Gastrocnemius medialis (tissue), 4 donors: ENCODE results near the gene NKX2-2. TPM values are rescaled to one million over a fixed set of nuclear protein-coding genes. Genes with fewer than 3 reads are reported as not detected.
A peak's percentile ranks its signal among the peaks of the same experiment; 100 is the strongest.

Experiments used
- ATAC-seq, 2 donors: fragments of 150-250 bp; one replicate each; pipeline ENCODE4 v1.9.1; 2016
- DNase-seq, 2 donors: peaks; one replicate each; pipeline ENCODE4 v3.0.0-alpha.2; 2019
- H3K27ac ChIP-seq, 4 donors: fragments of 200-600 bp; sonication (generic); 1 replicate in 1 of 4; 2 replicates in 3 of 4; pipeline ENCODE4 v1.5.1; 2016 to 2018; ENCODE audit warnings: mild to moderate bottlenecking in 2 of 4, moderate library complexity in 1 of 4
- H3K27me3 ChIP-seq, 3 donors: fragments of 200-600 bp; sonication (generic) in 2 of 3; 1 replicate in 1 of 3; 2 replicates in 2 of 3; pipeline versions ENCODE4 v1.5.1 to v1.6.0; 2016 to 2019; ENCODE audit warnings: mild to moderate bottlenecking in 1 of 3, moderate library complexity in 1 of 3
- H3K36me3 ChIP-seq, 2 donors: fragments of 200-600 bp; sonication (generic) in 1 of 2; one replicate each; pipeline ENCODE4 v1.5.1; 2017 to 2018
- H3K4me1 ChIP-seq, 2 donors: fragments of 200-600 bp; sonication (generic) in 1 of 2; one replicate each; pipeline ENCODE4 v1.5.1; 2016 to 2017; ENCODE audit warnings: mild to moderate bottlenecking in 2 of 2
- H3K4me3 ChIP-seq, 4 donors: fragments of 200-600 bp; sonication (generic) in 3 of 4; 1 replicate in 1 of 4; 2 replicates in 3 of 4; pipeline ENCODE4 v1.5.1; 2016 to 2019; ENCODE audit warnings: mild to moderate bottlenecking in 2 of 4
- H3K9me3 ChIP-seq, 3 donors: fragments of 200-600 bp; sonication (generic) in 2 of 3; 1 replicate in 1 of 3; 2 replicates in 2 of 3; pipeline ENCODE4 v1.5.1; 2016 to 2019
- CTCF ChIP-seq, 5 experiments: fragments of 450-650 bp in 3 of 5; fragments of 200-600 bp in 2 of 5; sonication (generic) in 2 of 5; IDR thresholded peaks in 4 of 5; conservative IDR thresholded peaks in 1 of 5; 1 replicate in 4 of 5; 2 replicates in 1 of 5; pipeline ENCODE4 v1.5.1; 2016 to 2019; ENCODE audit warnings: antibody characterized with exemption in 5 of 5, mild to moderate bottlenecking in 3 of 5, moderate library complexity in 3 of 5
- POLR2A ChIP-seq, 2 donors: fragments of 450-650 bp; IDR thresholded peaks; one replicate each; pipeline ENCODE4 v1.6.1; 2017; ENCODE audit warnings: antibody characterized with exemption in 2 of 2, mild to moderate bottlenecking in 2 of 2, moderate library complexity in 2 of 2
- in situ Hi-C, 4 donors: fragments of 200-750 bp; cut with MboI; loops; one replicate each; pipeline versions ENCODE4 v1.15.0 to v1.8.0; 2017; ENCODE audit warnings: low sequenced_read_pairs in 4 of 4
- intact Hi-C: fragments of 100-400 bp; cut with DNase I; formaldehyde crosslinking; loops from one replicate; pipeline ENCODE4 v1.15.1; 2023; ENCODE audit warnings: low total_unique reads
- total RNA-seq, 4 donors: library from RNA; depleted of rRNA; stranded (reverse); fragments of >200 nt; gene quantifications; one replicate each; pipeline versions ENCODE4 v1.1.0 to v1.2.3, GENCODE V29; 2016

NKX2-2 gene
- total RNA-seq, 4 donors from 2014 or later: not detected

DNA sequence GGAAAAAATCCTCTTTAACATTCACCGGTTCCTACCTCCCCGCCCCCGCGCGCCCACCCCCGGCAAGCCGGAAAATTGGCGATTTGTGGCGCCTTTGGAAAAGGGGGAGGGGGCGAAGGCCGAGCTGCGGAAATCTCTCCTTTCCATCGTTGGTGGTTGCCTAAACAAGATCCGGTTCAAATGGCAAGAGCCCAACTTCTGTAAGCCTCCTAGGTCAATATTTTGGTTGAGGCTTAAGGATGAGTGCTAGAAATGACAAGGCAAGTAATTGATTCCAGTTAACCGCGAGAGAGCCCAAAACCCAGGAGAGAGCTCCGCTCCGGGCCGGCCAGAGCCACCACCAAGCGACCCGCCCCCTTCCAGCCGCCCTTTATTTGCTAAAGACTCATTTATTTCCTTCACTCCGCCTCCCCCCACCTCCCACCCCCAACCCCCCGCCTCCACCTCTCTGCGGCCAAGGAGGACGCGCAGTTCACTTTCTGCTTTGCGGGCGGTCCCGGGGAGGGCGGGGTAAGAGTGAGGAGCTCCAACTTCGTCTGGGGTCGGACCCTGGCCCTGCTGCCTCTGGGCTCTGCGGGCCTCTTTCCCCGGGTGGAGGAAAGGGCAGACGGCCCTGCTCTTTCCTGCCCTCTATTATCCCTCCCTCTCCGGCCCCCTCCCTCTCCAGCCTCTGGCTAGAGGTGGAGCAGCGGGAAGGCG, 838 bp upstream of the NKX2-2 start:
- Histone ChIP-seq H3K36me3 (no peaks in the 10 kb centered on the region), H3K27me3 (peaks cover 91 to 100% (median 99%) of the 10 kb centered on the region in 3 donors), H3K27ac (no peak overlapping the region), H3K9me3 (no peaks in the 10 kb centered on the region), H3K4me1 (peaks cover 28 to 43% of the 10 kb centered on the region in 2 donors), H3K4me3 (peak overlapping the region; percentile 30 to 53 (median 38))
- DNase-seq (no peak), ATAC-seq (no peak)
- TF ChIP-seq POLR2A (IDR thresholded peaks at IDR 0.05) (no peak), CTCF (IDR thresholded peaks at IDR 0.05 in 4 of 5, conservative IDR thresholded peaks at IDR 0.05 in 1 of 5) (no peak)
- in situ Hi-C loops (no loop called here), intact Hi-C loops (no loop called here)

GRCh38 chr20:21513181-21513663, 642 bp downstream of the NKX2-2 start:
- TF ChIP-seq CTCF (IDR thresholded peaks at IDR 0.05 in 4 of 5, conservative IDR thresholded peaks at IDR 0.05 in 1 of 5): no peak
- no peak for TF ChIP-seq POLR2A (IDR thresholded peaks at IDR 0.05)
- H3K27ac ChIP-seq: no peak overlapping the region
- no peak for DNase-seq
- intact Hi-C loops: no loop called here
- H3K36me3 ChIP-seq: no peaks in the 10 kb centered on the region
- in situ Hi-C loops: no loop called here
- H3K4me1 ChIP-seq: peaks cover 28 to 47% of the 10 kb centered on the region in 2 donors
- peak overlapping the region; percentile 30 to 53 (median 38) for H3K4me3 ChIP-seq
- peaks cover 90 to 100% (median 99%) of the 10 kb centered on the region in 3 donors for H3K27me3 ChIP-seq
- ATAC-seq: no peak
- no peaks in the 10 kb centered on the region for H3K9me3 ChIP-seq

GRCh38 chr20:21512634-21513180, 1.2 kb downstream of the NKX2-2 start:
- DNase-seq (no peak), ATAC-seq (no peak)
- Histone ChIP-seq H3K27ac (no peak overlapping the region), H3K9me3 (no peaks in the 10 kb centered on the region), H3K36me3 (no peaks in the 10 kb centered on the region), H3K4me3 (peak overlapping the region; percentile 23 to 53 (median 38)), H3K27me3 (peaks cover 90 to 100% (median 99%) of the 10 kb centered on the region in 3 donors), H3K4me1 (peaks cover 28 to 47% of the 10 kb centered on the region in 2 donors)
- TF ChIP-seq POLR2A (IDR thresholded peaks at IDR 0.05) (no peak), CTCF (IDR thresholded peaks at IDR 0.05 in 4 of 5, conservative IDR thresholded peaks at IDR 0.05 in 1 of 5) (no peak)
- in situ Hi-C loops (no loop called here), intact Hi-C loops (no loop called here)

GRCh38 chr20:21511850-21512633, 1.8 kb downstream of the NKX2-2 start:
- no peaks in the 10 kb centered on the region for H3K36me3 ChIP-seq
- no peak for DNase-seq

More at GRCh38 chr20:21511850-21512633, 1.8 kb downstream of the NKX2-2 start:
- TF ChIP-seq POLR2A (IDR thresholded peaks at IDR 0.05): no peak
- TF ChIP-seq CTCF (IDR thresholded peaks at IDR 0.05 in 4 of 5, conservative IDR thresholded peaks at IDR 0.05 in 1 of 5): no peak
- Histone ChIP-seq H3K4me3 (peak overlapping the region; percentile 23 to 53 (median 38)), H3K9me3 (no peaks in the 10 kb centered on the region), H3K4me1 (peaks cover 28 to 47% of the 10 kb centered on the region in 2 donors), H3K27me3 (peaks cover 91 to 100% (median 99%) of the 10 kb centered on the region in 3 donors), H3K27ac (no peak overlapping the region)
- no peak for ATAC-seq
- in situ Hi-C loops: no loop called here
- intact Hi-C loops: no loop called here
